Neural cell (in vitro differentiated cells): ENCODE results near the gene PIEZO1. TPM values are rescaled to one million over a fixed set of nuclear protein-coding genes. Genes with fewer than 3 reads are reported as not detected.

ENCODE experiments used
- H2AFZ ChIP-seq: fragments of 200-600, 300-800 bp; sonication (generic), shearing (Covaris generic); 2 replicates; pipeline ENCODE4 v1.6.0; 2014; ENCODE audit warnings: low read depth, mild to moderate bottlenecking, antibody characterized with exemption, low read length, moderate library complexity
- H3F3A ChIP-seq: fragments of 200-600 bp; shearing (Covaris generic); 2 replicates; pipeline ENCODE4 v1.6.1; 2016; ENCODE audit warnings: mild to moderate bottlenecking, moderate library complexity, mixed read lengths, antibody characterized with exemption, low read length; ENCODE audit not compliant: insufficient read depth, poor library complexity, severe bottlenecking
- H3K27ac ChIP-seq: fragments of 200-600, 300-800 bp; sonication (generic), shearing (Covaris generic); 2 replicates; pipeline ENCODE4 v1.5.1; 2014; ENCODE audit warnings: mild to moderate bottlenecking, low read length, moderate library complexity
- H3K27me3 ChIP-seq: fragments of 300-800, 200-600 bp; sonication (generic), shearing (Covaris generic); 2 replicates; pipeline ENCODE4 v1.6.0; 2014; ENCODE audit warnings: mild to moderate bottlenecking, low read depth, low read length, moderate library complexity; ENCODE audit not compliant: insufficient read depth
- H3K36me3 ChIP-seq: fragments of 300-800, 200-600 bp; sonication (generic), shearing (Covaris generic); 2 replicates; pipeline ENCODE4 v1.5.1; 2014; ENCODE audit warnings: mild to moderate bottlenecking, antibody characterized with exemption, low read length, moderate library complexity; ENCODE audit not compliant: insufficient read depth
- H3K4me2 ChIP-seq: fragments of 300-800, 200-600 bp; sonication (generic), shearing (Covaris generic); 2 replicates; pipeline ENCODE4 v1.6.0; 2014; ENCODE audit warnings: mild to moderate bottlenecking, low read length
- H3K4me3 ChIP-seq: fragments of 300-800, 200-600 bp; sonication (generic), shearing (Covaris generic); 2 replicates; pipeline ENCODE4 v1.5.1; 2014; ENCODE audit warnings: mild to moderate bottlenecking, low read length, moderate library complexity
- H3K79me2 ChIP-seq: fragments of 200-600 bp; shearing (Covaris generic); replicated peaks from 2 replicates; pipeline ENCODE4 v1.6.0; 2014; ENCODE audit warnings: mild to moderate bottlenecking, low read length, moderate library complexity; ENCODE audit not compliant: insufficient read depth
- H3K9ac ChIP-seq: fragments of 300-800, 200-600 bp; sonication (generic), shearing (Covaris generic); 2 replicates; pipeline ENCODE4 v1.6.1; 2016; ENCODE audit warnings: mild to moderate bottlenecking, low read length, mixed read lengths
- H3K9me2 ChIP-seq: fragments of 200-600 bp; shearing (Covaris generic); 2 replicates; pipeline ENCODE4 v1.6.1; 2016; ENCODE audit warnings: mild to moderate bottlenecking, low read length, mixed read lengths; ENCODE audit not compliant: insufficient read depth
- H3K9me3 ChIP-seq: fragments of 200-600, 300-800 bp; sonication (generic), shearing (Covaris generic); 2 replicates; pipeline ENCODE4 v1.6.1; 2016; ENCODE audit warnings: mild to moderate bottlenecking, mixed run types, low read length, moderate library complexity, mixed read lengths
- H4K20me1 ChIP-seq: fragments of 200-600 bp; shearing (Covaris generic); 2 replicates; pipeline ENCODE4 v1.6.1; 2016; ENCODE audit warnings: mild to moderate bottlenecking, mixed run types; ENCODE audit not compliant: insufficient read depth
- CTCF ChIP-seq: fragments of 450-650 bp; IDR thresholded peaks from 2 replicates; pipeline ENCODE4 v1.5.1; 2014; ENCODE audit warnings: antibody characterized with exemption, mild to moderate bottlenecking, moderate library complexity; ENCODE audit not compliant: poor library complexity, severe bottlenecking
- EP300 ChIP-seq: fragments of 450-650 bp; conservative IDR thresholded peaks from 2 replicates; pipeline ENCODE4 v1.6.1; 2014; ENCODE audit warnings: antibody characterized with exemption, mild to moderate bottlenecking, moderate library complexity; ENCODE audit not compliant: poor library complexity, severe bottlenecking
- EZH2 ChIP-seq: fragments of 200-600, 300-800 bp; shearing (Covaris generic), sonication (generic); IDR thresholded peaks from 2 replicates; pipeline ENCODE4 v1.6.1; 2014; ENCODE audit warnings: antibody characterized with exemption, low read length, borderline replicate concordance, mild to moderate bottlenecking; ENCODE audit not compliant: insufficient read depth, poor library complexity, severe bottlenecking
- MXI1 ChIP-seq: fragments of 450-650 bp; conservative IDR thresholded peaks from 2 replicates; pipeline ENCODE4 v1.6.1; 2014; ENCODE audit warnings: antibody characterized with exemption, mild to moderate bottlenecking; ENCODE audit not compliant: poor library complexity, severe bottlenecking
- POLR2AphosphoS5 ChIP-seq: IDR thresholded peaks from 2 replicates; pipeline ENCODE4 v1.6.1; 2012
- RAD21 ChIP-seq: fragments of 450-650 bp; conservative IDR thresholded peaks from 2 replicates; pipeline ENCODE4 v1.6.1; 2014; ENCODE audit warnings: antibody characterized with exemption, mild to moderate bottlenecking, moderate library complexity
- REST ChIP-seq: IDR thresholded peaks from 2 replicates; pipeline ENCODE4 v1.6.1; 2012; ENCODE audit warnings: borderline replicate concordance
- SMC3 ChIP-seq: fragments of 450-650 bp; conservative IDR thresholded peaks from 2 replicates; pipeline ENCODE4 v1.6.1; 2014; ENCODE audit warnings: antibody characterized with exemption, mild to moderate bottlenecking, moderate library complexity; ENCODE audit not compliant: poor library complexity
- TAF1 ChIP-seq: IDR thresholded peaks from 2 replicates; pipeline ENCODE4 v1.6.1; 2012; ENCODE audit warnings: low read depth
- polyA plus RNA-seq: library from polyadenylated mRNA; depleted of rRNA; stranded (reverse); fragments of >200 nt; gene quantifications from 2 replicates; pipeline ENCODE4 v1.2.3, GENCODE V29; 2014

Gene PIEZO1
- polyA plus RNA-seq, 1 donor from 2014 or later, result not detected

GRCh38 chr16:88820385-88821025 lies 35.5 kb upstream of the PIEZO1 start:
- no peaks in the 10 kb centered on the region for H3K9me2 ChIP-seq
- H3K27me3 ChIP-seq, result no peaks in the 10 kb centered on the region
- no peaks in the 10 kb centered on the region for H3K79me2 ChIP-seq
- no peak for TF ChIP-seq CTCF
- TF ChIP-seq REST, result no peak
- no peak for TF ChIP-seq RAD21
- no peak for TF ChIP-seq SMC3
- TF ChIP-seq EP300, result no peak
- no peak for TF ChIP-seq EZH2
- TF ChIP-seq TAF1, result no peak
- TF ChIP-seq MXI1, result no peak
- no peak for TF ChIP-seq POLR2AphosphoS5
- no peak overlapping the region for H3K4me2 ChIP-seq
- H3K36me3 ChIP-seq, result no peaks in the 10 kb centered on the region
- no peak overlapping the region for H3K9ac ChIP-seq
- H4K20me1 ChIP-seq, result no peaks in the 10 kb centered on the region
- H3K9me3 ChIP-seq, result no peaks in the 10 kb centered on the region
- H2AFZ ChIP-seq, result no peak overlapping the region
- H3K27ac ChIP-seq, result no peak overlapping the region
- no peaks in the 10 kb centered on the region for H3F3A ChIP-seq
- no peak overlapping the region for H3K4me3 ChIP-seq

- no peaks in the 10 kb centered on the region for H3K27me3 ChIP-seq
- no peaks in the 10 kb centered on the region for H3F3A ChIP-seq
- H4K20me1 ChIP-seq, result no peaks in the 10 kb centered on the region
- no peaks in the 10 kb centered on the region for H3K36me3 ChIP-seq
- H3K27ac ChIP-seq, result no peak overlapping the region
- H3K79me2 ChIP-seq, result no peaks in the 10 kb centered on the region
- H2AFZ ChIP-seq, result no peak overlapping the region
- no peak overlapping the region for H3K4me3 ChIP-seq
- no peaks in the 10 kb centered on the region for H3K9me3 ChIP-seq
- H3K4me2 ChIP-seq, result no peak overlapping the region
- TF ChIP-seq CTCF (no peak), POLR2AphosphoS5 (no peak), REST (no peak), RAD21 (no peak), EP300 (no peak), MXI1 (no peak)
- no peak overlapping the region for H3K9ac ChIP-seq
- H3K9me2 ChIP-seq, result no peaks in the 10 kb centered on the region
These were observed 34.1 kb upstream of the PIEZO1 start for GRCh38 chr16:88819126-88819525.
